ENCODE data around the gene TULP3.

Gene TULP3

DNA sequence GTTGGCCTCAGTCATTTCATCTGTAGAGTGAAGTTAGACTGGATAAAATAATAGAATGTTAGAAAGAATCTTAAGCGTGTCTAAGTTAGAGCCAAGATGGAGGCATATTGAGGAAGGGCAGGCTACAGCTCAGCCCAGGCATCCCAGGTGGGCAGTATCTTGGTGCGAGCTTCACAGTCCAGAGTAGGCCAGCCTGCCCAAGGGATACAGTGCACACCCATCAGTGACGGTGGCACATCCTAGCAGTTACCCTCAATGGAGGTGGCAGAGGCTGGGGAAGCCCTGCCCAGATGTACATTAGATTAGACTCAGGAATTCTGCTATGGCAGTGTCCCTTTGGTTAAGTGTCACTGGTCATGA is 21.5 kb downstream of the TULP3 start:
- no peak overlapping the region for H3K27ac ChIP-seq (ENCODE audit: low read depth, low read length)
- no peaks in the 10 kb centered on the region for H3K36me3 ChIP-seq (ENCODE audit: control insufficient read depth, insufficient read depth, low read length)
- no peak overlapping the region for H3K4me3 ChIP-seq (ENCODE audit: low read length)
- H3K27me3 ChIP-seq (ENCODE audit: control insufficient read depth, insufficient read depth, low read length), result no peaks in the 10 kb centered on the region
- H3K9ac ChIP-seq (ENCODE audit: low read length), result no peak overlapping the region
- no peaks in the 10 kb centered on the region for H3K4me1 ChIP-seq (ENCODE audit: control insufficient read depth, insufficient read depth, low read length)

DNA sequence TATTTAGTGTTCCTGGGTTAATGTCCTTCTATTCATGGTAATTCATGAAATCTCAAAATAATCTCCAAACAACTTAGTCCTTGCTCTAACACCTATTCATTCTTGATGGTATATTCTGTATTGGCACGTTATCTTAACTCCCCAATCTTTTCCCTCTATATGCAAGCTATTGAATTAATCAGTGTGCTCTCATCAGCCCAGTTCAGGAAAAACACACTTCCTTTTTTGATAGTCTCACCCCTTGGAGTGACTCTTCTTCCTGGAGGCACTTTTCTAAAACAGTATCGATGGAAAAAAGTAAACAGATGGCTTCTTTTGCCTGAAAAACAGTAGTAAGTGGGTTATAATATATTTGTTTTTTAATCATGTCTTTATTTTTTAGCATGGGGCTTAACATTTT is 28.6 kb downstream of the TULP3 start:
- Histone ChIP-seq H3K27me3 (ENCODE audit: control insufficient read depth, insufficient read depth, low read length) (no peaks in the 10 kb centered on the region), H3K36me3 (ENCODE audit: control insufficient read depth, insufficient read depth, low read length) (peaks cover 10% of the 10 kb centered on the region), H3K4me1 (ENCODE audit: control insufficient read depth, insufficient read depth, low read length) (no peaks in the 10 kb centered on the region), H3K27ac (ENCODE audit: low read depth, low read length) (no peak overlapping the region), H3K9ac (ENCODE audit: low read length) (no peak overlapping the region), H3K4me3 (ENCODE audit: low read length) (no peak overlapping the region)

- H3K9ac ChIP-seq (ENCODE audit: low read length), result no peak overlapping the region
- H3K4me1 ChIP-seq (ENCODE audit: control insufficient read depth, insufficient read depth, low read length), result no peaks in the 10 kb centered on the region
- no peak overlapping the region for H3K27ac ChIP-seq (ENCODE audit: low read depth, low read length)
- no peaks in the 10 kb centered on the region for H3K27me3 ChIP-seq (ENCODE audit: control insufficient read depth, insufficient read depth, low read length)
- H3K36me3 ChIP-seq (ENCODE audit: control insufficient read depth, insufficient read depth, low read length), result peaks cover 18% of the 10 kb centered on the region
- no peak overlapping the region for H3K4me3 ChIP-seq (ENCODE audit: low read length)
Observed at GRCh38 chr12:2922329-2922728, 31.6 kb downstream of the TULP3 start.

DNA sequence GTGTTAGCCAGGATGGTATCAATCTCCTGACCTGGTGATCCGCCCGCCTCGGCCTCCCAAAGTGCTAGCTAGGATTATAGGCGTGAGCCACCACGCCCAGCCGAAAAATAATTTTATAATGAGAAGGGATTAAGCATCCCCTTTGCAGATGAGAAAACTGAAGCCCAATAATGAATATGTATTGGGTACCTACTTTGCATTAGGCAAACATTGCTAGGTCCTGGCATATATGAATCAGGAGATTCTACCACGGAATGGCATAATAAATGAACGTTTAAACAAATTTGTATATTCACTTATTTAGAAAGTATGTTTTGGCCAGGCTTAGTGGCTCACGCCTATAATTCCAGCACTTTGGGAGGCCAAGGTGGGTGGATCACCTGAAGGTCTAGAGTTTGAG is 32.4 kb downstream of the TULP3 start:
- H3K4me3 ChIP-seq (ENCODE audit: low read length), result no peak overlapping the region
- no peak overlapping the region for H3K27ac ChIP-seq (ENCODE audit: low read depth, low read length)
- peaks cover 18% of the 10 kb centered on the region for H3K36me3 ChIP-seq (ENCODE audit: control insufficient read depth, insufficient read depth, low read length)
- H3K4me1 ChIP-seq (ENCODE audit: control insufficient read depth, insufficient read depth, low read length), result no peaks in the 10 kb centered on the region
- H3K27me3 ChIP-seq (ENCODE audit: control insufficient read depth, insufficient read depth, low read length), result no peaks in the 10 kb centered on the region
- H3K9ac ChIP-seq (ENCODE audit: low read length), result no peak overlapping the region

DNA sequence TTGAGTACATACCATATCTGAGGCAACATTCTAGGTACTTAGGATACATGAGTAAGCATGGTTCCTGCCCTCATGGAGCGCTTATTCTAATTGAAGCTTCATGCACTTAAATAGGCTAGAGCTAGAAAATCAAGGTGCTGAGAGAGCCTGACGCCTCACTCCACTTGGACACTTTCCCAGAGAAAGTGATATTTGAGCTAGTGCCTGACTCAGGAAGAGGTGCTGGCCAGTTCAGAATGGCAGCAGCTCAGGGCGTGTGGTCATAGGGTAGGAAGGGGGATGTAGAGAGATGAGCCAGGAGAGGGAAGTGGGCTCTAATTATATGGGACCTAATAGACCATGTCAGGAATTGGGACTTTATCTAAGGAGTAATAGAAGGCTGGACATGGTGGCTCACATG is 33.3 kb downstream of the TULP3 start:
- Histone ChIP-seq H3K27ac (ENCODE audit: low read depth, low read length) (no peak overlapping the region), H3K9ac (ENCODE audit: low read length) (no peak overlapping the region), H3K36me3 (ENCODE audit: control insufficient read depth, insufficient read depth, low read length) (peaks cover 18% of the 10 kb centered on the region), H3K4me3 (ENCODE audit: low read length) (no peak overlapping the region), H3K4me1 (ENCODE audit: control insufficient read depth, insufficient read depth, low read length) (no peaks in the 10 kb centered on the region), H3K27me3 (ENCODE audit: control insufficient read depth, insufficient read depth, low read length) (no peaks in the 10 kb centered on the region)

GRCh38 chr12:2925322-2925995 is 34.8 kb downstream of the TULP3 start:
- Histone ChIP-seq H3K36me3 (ENCODE audit: control insufficient read depth, insufficient read depth, low read length) (peaks cover 18% of the 10 kb centered on the region), H3K27ac (ENCODE audit: low read depth, low read length) (no peak overlapping the region), H3K4me3 (ENCODE audit: low read length) (no peak overlapping the region), H3K4me1 (ENCODE audit: control insufficient read depth, insufficient read depth, low read length) (no peaks in the 10 kb centered on the region), H3K27me3 (ENCODE audit: control insufficient read depth, insufficient read depth, low read length) (no peaks in the 10 kb centered on the region), H3K9ac (ENCODE audit: low read length) (no peak overlapping the region)

DNA sequence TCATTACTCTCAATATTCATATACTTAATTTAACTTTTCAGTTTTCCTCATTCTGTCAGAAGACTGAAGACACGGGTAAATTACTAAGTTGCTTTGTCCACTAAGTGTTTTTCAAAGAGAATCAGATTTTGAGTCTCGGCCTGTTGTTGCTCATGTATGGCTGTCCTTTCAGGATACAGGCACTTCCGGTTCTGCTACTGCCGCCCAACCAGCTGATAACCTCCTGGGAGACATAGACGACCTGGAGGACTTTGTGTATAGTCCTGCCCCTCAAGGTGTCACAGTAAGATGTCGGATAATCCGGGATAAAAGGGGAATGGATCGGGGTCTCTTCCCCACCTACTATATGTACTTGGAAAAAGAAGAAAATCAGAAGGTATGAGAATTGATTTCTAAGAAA is 40.2 kb downstream of the TULP3 start:
- Histone ChIP-seq H3K9ac (ENCODE audit: low read length) (no peak overlapping the region), H3K36me3 (ENCODE audit: control insufficient read depth, insufficient read depth, low read length) (peaks cover 5% of the 10 kb centered on the region), H3K4me1 (ENCODE audit: control insufficient read depth, insufficient read depth, low read length) (no peaks in the 10 kb centered on the region), H3K27me3 (ENCODE audit: control insufficient read depth, insufficient read depth, low read length) (no peaks in the 10 kb centered on the region), H3K4me3 (ENCODE audit: low read length) (no peak overlapping the region), H3K27ac (ENCODE audit: low read depth, low read length) (no peak overlapping the region)

GRCh38 chr12:2933586-2933985 is 42.9 kb downstream of the TULP3 start:
- Histone ChIP-seq H3K27ac (ENCODE audit: low read depth, low read length) (no peak overlapping the region), H3K36me3 (ENCODE audit: control insufficient read depth, insufficient read depth, low read length) (peaks cover 10% of the 10 kb centered on the region), H3K9ac (ENCODE audit: low read length) (no peak overlapping the region), H3K4me3 (ENCODE audit: low read length) (no peak overlapping the region), H3K27me3 (ENCODE audit: control insufficient read depth, insufficient read depth, low read length) (no peaks in the 10 kb centered on the region), H3K4me1 (ENCODE audit: control insufficient read depth, insufficient read depth, low read length) (no peaks in the 10 kb centered on the region)

DNA sequence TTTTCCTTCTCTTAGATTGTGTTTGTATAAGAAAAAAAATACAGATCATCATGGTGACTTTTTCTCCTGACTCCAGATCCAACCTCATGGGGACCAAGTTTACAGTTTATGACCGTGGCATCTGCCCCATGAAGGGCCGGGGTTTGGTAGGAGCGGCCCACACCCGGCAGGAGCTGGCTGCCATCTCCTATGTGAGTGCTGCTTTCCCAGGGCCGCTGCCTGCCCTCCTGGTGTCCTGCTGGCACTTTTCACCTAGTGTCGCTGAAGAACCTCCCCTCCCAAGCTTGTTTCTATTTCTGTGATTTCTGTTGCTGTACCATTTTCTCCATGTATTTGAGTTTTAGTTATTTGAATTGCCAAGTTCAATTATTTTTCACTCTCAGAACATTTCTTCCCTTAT is 43.7 kb downstream of the TULP3 start:
- H3K27ac ChIP-seq (ENCODE audit: low read depth, low read length), result no peak overlapping the region
- no peaks in the 10 kb centered on the region for H3K27me3 ChIP-seq (ENCODE audit: control insufficient read depth, insufficient read depth, low read length)
- H3K4me3 ChIP-seq (ENCODE audit: low read length), result no peak overlapping the region
- H3K4me1 ChIP-seq (ENCODE audit: control insufficient read depth, insufficient read depth, low read length), result no peaks in the 10 kb centered on the region
- H3K9ac ChIP-seq (ENCODE audit: low read length), result no peak overlapping the region
- peaks cover 13% of the 10 kb centered on the region for H3K36me3 ChIP-seq (ENCODE audit: control insufficient read depth, insufficient read depth, low read length)

DNA sequence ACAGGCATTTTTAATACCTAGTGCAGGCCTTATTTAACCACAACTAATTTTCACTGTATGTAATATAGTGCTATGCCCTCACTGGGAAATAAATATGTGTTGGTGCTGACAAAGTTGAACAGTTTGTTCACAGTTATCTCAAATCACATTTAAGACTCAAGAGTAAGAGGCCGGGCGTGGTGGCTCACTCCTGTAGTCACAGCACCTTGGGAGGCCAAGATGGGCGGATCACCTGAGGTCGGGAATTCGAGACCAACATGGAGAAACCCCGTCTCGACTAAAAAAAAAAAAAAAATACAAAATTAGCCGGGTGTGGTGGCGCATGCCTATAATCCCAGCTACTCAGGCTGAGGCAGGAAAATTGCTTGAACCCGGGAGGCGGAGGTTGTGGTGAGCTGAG is 45.6 kb downstream of the TULP3 start:
- no peak overlapping the region for H3K4me3 ChIP-seq (ENCODE audit: low read length)
- no peak overlapping the region for H3K9ac ChIP-seq (ENCODE audit: low read length)
- peaks cover 18% of the 10 kb centered on the region for H3K36me3 ChIP-seq (ENCODE audit: control insufficient read depth, insufficient read depth, low read length)
- H3K27ac ChIP-seq (ENCODE audit: low read depth, low read length), result no peak overlapping the region
- no peaks in the 10 kb centered on the region for H3K27me3 ChIP-seq (ENCODE audit: control insufficient read depth, insufficient read depth, low read length)
- no peaks in the 10 kb centered on the region for H3K4me1 ChIP-seq (ENCODE audit: control insufficient read depth, insufficient read depth, low read length)

DNA sequence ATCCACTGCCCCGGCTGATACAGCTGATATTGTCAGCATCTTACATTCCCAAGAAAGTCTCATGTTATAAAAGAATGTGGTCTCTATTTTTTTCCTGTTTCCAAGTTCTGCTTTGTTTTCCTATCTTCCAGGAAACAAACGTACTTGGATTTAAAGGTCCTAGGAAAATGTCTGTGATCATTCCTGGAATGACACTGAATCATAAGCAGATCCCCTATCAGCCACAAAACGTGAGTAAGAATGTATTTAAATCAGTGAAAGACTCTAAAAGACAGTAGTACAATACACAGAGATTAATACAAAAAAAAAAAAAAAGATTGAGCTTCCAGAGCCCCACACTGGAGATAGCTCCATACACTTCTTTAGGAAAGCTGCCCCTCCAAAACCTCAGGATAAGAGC is 46.8 kb downstream of the TULP3 start:
- Histone ChIP-seq H3K36me3 (ENCODE audit: control insufficient read depth, insufficient read depth, low read length) (peaks cover 13% of the 10 kb centered on the region), H3K9ac (ENCODE audit: low read length) (no peak overlapping the region), H3K4me3 (ENCODE audit: low read length) (no peak overlapping the region), H3K27ac (ENCODE audit: low read depth, low read length) (no peak overlapping the region), H3K27me3 (ENCODE audit: control insufficient read depth, insufficient read depth, low read length) (no peaks in the 10 kb centered on the region), H3K4me1 (ENCODE audit: control insufficient read depth, insufficient read depth, low read length) (no peaks in the 10 kb centered on the region)

DNA sequence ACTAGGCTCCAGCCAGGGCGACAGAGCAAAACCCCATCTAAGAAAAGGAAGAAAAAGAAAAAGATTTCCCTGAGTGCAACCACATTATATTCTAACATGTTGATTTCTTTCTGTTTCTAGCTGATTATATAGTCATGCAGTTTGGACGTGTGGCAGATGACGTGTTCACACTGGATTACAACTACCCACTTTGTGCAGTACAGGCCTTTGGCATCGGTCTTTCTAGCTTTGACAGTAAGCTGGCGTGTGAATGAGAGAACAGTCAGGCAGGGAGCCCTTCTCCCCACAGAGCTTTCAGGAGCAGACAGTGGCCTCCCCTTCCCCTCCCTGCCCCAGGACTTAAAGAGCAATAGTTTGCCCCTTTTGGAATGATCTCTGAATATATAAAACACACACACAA is 48.5 kb downstream of the TULP3 start:
- Histone ChIP-seq H3K4me1 (ENCODE audit: control insufficient read depth, insufficient read depth, low read length) (no peaks in the 10 kb centered on the region), H3K4me3 (ENCODE audit: low read length) (no peak overlapping the region), H3K27me3 (ENCODE audit: control insufficient read depth, insufficient read depth, low read length) (no peaks in the 10 kb centered on the region), H3K9ac (ENCODE audit: low read length) (no peak overlapping the region), H3K27ac (ENCODE audit: low read depth, low read length) (no peak overlapping the region), H3K36me3 (ENCODE audit: control insufficient read depth, insufficient read depth, low read length) (peaks cover 13% of the 10 kb centered on the region)

GRCh38 chr12:2940564-2940963 is 49.9 kb downstream of the TULP3 start:
- Histone ChIP-seq H3K27me3 (ENCODE audit: control insufficient read depth, insufficient read depth, low read length) (no peaks in the 10 kb centered on the region), H3K4me1 (ENCODE audit: control insufficient read depth, insufficient read depth, low read length) (no peaks in the 10 kb centered on the region), H3K4me3 (ENCODE audit: low read length) (no peak overlapping the region), H3K36me3 (ENCODE audit: control insufficient read depth, insufficient read depth, low read length) (peaks cover 13% of the 10 kb centered on the region), H3K27ac (ENCODE audit: low read depth, low read length) (no peak overlapping the region), H3K9ac (ENCODE audit: low read length) (no peak overlapping the region)
